ENCODE data around the gene MTF2. TPM values are rescaled to one million over a fixed set of nuclear protein-coding genes. Genes with fewer than 3 reads are reported as not detected.
"Not testable (repeated sequence)": the region's sequence is repeated elsewhere in the genome, so short reads cannot be mapped to it uniquely, and the experiment has no call there.

MTF2 gene
- polyA plus RNA-seq, 3 donors = 45.1 to 49.7 (median 49.5) TPM

DNA sequence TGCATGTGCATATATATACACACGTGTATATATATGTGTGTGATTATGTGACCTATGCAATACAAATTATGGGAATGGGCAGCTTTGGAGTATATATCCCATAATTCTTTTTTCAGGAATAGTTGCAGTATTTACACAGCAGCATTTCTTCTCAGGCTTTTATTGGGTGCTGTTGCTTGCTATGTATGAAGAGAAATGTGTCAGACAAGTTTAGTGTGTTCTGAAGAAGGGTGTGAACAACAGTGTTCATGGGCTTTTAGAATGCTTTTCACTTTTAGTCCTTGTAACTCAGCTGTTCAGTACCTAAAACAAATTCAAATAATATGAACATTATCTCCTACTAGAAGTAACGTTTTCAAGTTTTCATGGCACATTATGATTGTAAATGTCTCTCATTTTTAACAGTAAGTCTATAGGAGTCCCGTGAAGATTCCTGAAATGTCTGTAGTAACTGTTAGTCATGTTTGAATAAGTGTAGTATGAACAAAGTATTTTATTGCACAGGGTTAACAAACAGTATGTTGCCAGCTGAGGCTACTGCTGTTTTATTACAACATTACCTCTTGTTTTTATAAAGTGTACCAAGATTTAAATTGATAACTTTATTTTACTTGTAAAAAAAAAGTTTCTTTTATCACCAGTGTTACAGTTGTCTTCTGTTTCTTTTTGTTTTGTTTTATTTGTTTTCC lies 58.7 kb downstream of the MTF2 start:
- no peak for DNase-seq (ENCODE audit: low read depth in 3 of 3, low spot score in 2 of 3)

DNA sequence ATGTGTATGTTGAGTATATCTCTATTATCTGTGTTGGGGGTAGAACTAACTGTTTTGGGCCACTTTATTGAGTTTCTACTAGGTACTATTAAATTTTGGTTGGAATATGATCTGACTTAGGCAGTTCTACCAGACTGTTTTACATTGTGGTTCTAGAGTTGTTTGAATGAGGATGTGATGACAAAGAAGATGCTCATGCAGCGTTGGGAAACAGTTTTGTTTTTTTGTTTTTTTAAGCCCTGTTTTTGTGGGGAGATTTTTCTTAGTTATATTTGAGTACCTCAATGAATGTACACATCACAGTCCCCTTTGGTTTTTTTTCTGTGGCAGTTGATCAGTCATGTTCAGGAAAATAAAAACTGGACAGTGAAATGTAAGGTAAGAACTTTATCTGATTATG lies 61.0 kb downstream of the MTF2 start:
- no peak for DNase-seq (ENCODE audit: low read depth in 3 of 3, low spot score in 2 of 3)

DNA sequence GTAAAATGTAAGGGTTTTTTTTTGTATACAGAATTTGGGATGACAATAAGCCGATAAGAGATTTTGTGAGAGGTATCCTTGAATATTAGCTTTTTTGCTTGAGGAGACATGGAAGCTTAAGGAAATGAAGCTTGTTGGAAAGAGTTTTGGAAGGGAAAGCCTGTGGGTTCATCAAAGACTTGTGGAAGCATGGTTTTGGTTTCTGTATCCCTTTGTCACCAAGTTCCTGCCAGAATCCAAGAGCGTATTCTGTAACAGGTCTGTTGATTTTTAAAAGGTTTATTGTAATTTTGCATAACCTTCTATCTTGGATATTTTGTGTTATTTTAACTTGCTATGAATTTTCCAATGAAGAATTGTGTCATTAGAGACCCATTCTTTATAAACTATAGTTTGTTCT lies 63.1 kb downstream of the MTF2 start:
- no peak for DNase-seq (ENCODE audit: low read depth in 3 of 3, low spot score in 2 of 3)

DNA sequence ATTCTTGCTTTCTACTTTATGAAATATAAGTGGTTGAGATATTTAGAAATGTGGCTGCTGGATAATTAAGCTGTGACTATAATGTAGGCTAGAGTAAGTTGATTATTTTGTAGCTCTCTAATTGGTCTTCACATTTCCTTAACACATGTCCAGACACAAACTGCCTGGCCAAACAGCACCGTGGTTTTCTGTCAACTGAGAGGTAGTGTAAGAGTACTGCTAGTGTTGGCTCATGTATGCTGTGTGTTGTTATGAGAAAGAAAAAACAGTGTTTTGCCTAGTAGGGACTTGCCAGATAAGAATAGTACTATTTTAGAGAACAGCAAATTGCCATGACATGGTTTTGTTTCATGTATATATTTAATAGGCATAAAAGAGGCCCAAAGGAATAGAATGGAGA lies 64.1 kb downstream of the MTF2 start:
- no peak for DNase-seq (ENCODE audit: low read depth in 3 of 3, low spot score in 2 of 3)

DNA sequence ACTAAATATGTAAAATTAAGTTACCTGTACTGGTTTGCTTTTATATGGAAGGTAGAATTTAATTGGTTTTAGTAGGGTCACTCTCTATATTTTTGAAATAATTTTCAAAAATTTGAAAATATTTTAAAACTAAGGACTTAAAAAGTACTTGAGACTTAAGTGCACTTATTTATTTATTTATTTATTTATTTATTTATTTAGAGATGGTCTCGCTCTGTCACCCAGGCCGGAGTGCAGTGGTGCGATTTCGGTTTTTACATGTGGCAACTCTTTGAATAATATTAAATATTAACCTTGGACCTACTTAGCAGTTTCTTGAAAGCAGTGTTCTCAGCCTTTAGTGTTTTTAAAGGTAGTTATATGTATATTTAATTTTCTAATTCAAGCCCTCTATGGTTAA lies 64.7 kb downstream of the MTF2 start:
- no peak for DNase-seq (ENCODE audit: low read depth in 3 of 3, low spot score in 2 of 3)

DNA sequence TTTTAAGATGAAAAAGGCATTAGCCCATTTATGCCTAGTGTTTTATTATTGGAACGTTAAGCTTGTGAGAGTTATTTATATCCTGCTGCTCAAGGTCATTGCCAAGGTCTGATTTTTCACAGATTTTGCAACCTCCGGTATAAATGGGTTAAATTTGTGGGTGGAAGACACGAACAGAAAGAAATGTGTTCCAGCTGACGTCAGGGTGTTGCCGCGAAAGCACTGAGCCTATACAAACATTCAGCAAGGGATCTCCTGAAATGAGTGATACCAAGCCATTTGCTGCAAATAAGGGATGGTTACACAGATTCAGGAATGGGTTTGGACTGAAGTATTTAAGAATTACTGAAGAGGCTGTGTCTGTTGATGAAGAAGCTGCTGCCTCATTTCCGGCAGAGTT lies 68.9 kb downstream of the MTF2 start:
- DNase-seq (ENCODE audit: low read depth in 3 of 3, low spot score in 2 of 3) = no peak

DNA sequence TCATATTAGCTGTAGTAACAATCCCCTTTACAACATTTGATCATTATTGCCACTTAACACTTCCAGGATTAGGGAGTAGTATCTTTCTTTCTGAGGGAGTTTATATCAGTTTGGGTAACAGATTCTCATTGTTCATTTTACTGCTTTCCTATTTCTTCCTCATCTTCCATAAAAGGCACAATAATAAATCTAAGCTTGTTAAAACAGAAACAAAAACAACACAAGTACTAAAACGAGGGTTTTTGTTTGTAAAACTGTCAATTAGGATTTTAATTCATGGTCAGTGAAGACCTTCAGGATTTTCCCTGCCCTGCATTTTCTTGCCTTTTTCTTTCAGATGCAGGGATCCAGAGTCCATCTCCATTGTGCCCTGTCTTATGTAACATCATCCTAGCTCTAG lies 71.6 kb downstream of the MTF2 start:
- DNase-seq (ENCODE audit: low read depth in 3 of 3, low spot score in 2 of 3) = no peak

DNA sequence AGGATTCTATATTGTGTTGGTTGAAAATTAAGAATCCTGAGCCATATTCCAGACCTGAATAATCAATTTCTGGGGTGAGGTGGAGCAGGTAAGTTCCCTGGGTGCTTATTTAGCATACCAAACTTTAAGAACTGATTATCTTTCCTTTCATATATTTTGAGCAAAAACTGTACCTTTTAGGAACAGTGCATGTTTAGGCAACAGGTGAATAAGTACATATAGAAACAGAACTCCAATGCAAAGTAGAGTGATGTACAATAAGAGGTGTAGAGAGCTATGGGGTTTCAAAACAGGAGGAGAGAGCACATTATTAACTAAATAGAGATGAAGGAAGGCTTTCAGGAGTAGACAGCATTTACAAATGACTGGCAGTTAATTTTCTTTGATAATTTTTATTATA lies 72.4 kb downstream of the MTF2 start:
- DNase-seq (ENCODE audit: low read depth in 3 of 3, low spot score in 2 of 3) = no peak

DNA sequence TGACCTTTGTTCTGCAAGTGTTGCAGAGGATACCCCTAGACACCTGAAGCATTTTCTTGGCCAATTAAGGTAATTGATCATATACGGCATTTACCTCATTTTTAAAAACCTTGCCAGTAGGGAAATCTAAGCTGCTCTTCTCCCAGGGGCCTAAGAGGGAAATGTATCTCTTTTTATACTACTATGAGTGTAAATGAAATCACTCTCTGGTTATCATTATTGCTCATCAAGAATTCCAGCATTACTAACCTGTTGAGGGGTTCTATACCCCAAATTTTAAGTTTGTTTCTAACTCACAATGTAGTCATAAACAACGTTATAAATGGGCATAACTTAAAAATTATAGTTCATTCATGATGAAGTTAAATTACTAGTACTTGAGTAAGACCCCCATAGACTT lies 73.8 kb downstream of the MTF2 start:
- no peak for DNase-seq (ENCODE audit: low read depth in 3 of 3, low spot score in 2 of 3)

DNA sequence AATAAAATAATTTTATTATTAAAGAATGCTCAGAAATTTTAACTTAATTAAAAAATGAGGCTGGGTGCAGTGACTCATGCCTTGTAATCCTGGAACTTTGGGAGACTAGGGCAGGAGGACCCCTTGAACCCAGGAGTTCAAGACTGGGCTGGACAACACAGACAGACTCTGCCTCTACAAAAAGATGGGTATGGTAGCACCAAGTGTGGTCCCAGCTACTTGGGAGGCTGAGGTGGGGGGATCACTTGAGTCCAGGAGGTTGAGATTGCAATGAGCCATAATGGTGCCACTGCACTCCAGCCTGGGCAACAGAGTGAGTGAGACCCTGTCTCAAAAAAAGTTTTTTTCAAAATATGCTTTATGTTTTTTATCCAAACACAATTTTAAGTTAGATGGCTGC lies 75.8 kb downstream of the MTF2 start:
- DNase-seq (ENCODE audit: low read depth in 3 of 3, low spot score in 2 of 3) = no peak

DNA sequence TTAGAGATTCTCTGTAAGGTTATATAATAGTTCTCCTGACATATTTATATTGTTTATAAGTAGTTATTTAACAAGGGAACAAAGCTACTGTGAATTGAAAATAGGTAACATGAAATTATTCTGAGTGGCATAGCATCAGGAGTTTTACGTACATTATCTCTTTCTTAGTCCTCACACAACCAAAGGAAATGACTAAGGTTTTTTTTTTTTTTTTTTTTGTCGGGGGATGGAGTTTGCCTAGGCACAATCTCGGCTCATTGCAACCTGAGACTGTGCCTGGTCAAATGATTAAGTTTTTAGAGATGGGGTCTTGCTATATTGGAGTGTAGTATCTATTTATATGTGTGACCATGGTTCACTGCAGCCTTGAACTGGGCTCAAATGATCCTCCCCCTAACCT lies 76.3 kb downstream of the MTF2 start:
- no peak for DNase-seq (ENCODE audit: low read depth in 3 of 3, low spot score in 2 of 3)

DNA sequence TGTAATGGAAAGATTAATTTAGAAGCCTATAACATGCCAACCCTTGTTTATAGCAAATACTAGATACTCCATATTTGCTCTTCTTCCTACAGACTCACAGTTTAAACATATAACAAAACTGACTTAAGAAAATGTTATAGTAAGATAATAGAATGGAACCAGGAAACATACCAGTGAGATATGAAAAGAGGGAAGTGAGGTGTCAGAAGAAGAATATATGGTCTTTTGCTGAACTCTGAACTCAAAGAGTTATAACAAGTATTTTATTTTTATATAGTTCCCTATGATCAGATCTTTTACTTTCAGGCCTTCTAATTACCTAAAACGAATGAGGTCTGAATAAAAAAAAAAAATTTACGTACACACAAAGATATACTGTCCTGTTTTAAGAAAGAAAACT lies 80.3 kb downstream of the MTF2 start:
- no peak for DNase-seq (ENCODE audit: low read depth in 3 of 3, low spot score in 2 of 3)

DNA sequence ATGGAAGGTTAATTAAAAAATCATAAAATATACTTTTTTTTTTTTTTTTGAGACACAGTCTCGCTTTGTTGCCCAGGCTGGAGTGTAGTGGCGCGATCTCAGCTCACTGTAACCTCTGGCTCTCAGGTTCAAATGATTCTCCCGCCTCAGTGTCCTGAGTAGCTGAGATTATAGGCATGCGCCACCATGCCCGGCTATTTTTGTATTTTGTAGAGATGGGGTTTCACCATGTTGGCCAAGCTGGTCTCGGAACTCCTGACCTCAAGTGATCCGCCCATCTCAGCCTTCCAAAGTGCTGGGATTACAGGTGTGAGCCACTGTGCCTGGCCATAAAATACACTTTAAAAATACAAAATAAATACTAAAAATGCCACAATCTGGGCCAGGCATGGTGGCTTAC lies 84.2 kb downstream of the MTF2 start:
- DNase-seq (ENCODE audit: low read depth in 3 of 3, low spot score in 2 of 3) = not testable (repeated sequence)

DNA sequence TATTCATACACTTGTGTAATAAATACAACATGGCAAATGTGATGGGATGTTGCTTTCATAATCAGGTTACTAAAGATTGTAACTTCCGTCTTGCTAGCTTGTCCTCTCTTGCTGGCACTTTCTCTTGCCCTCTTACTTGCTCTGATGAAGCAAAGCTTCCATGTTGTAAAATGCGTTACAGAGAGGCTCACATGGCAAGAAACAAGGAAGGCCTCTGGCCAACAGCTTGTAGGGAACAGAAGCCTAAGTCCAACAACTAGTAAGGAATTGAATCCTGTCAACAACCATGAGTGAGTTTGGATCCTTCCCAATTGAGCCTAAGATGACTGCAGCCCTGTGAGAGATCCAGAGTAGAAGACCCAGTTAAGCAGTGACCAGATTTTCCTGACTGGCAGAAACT lies 85.7 kb downstream of the MTF2 start:
- no peak for DNase-seq (ENCODE audit: low read depth in 3 of 3, low spot score in 2 of 3)

DNA sequence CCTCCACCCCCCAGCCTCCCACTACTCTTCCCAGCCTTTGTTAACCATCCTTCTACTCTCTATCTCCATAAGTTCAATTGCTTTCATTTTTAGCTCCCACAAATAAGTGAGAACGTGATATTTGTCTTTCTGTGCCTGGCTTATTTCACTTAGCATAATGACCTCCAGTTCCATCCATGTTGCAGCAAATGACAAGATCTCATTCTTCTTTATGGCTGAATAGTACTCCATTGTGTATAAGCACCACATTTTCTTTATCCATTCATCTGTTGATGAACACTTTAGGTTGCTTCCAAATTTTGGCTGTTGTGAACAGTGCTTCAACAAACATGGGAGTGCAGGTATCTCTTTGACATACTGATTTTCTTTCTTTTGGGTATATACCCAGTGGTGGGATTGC lies 86.8 kb downstream of the MTF2 start:
- DNase-seq (ENCODE audit: low read depth in 3 of 3, low spot score in 2 of 3) = not testable (repeated sequence)

DNA sequence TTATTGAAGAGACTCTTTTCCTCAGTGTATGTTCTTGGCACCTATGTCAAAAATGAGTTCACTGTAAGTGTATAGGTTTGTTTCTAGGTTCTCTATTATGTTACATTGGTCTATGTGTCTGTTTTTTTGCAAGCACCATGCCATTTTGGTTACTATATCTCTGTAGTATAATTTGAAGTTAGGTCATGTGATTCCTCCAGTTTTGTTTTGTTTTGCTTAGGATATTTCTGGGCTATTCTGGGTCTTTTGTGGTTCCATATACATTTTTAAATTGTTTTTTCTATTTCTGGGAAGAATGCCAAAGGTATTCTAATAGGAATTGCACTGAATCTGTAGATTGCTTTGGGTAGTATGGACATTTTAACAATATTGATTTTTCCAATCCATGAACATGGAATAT lies 87.9 kb downstream of the MTF2 start:
- DNase-seq (ENCODE audit: low read depth in 3 of 3, low spot score in 2 of 3) = no peak

DNA sequence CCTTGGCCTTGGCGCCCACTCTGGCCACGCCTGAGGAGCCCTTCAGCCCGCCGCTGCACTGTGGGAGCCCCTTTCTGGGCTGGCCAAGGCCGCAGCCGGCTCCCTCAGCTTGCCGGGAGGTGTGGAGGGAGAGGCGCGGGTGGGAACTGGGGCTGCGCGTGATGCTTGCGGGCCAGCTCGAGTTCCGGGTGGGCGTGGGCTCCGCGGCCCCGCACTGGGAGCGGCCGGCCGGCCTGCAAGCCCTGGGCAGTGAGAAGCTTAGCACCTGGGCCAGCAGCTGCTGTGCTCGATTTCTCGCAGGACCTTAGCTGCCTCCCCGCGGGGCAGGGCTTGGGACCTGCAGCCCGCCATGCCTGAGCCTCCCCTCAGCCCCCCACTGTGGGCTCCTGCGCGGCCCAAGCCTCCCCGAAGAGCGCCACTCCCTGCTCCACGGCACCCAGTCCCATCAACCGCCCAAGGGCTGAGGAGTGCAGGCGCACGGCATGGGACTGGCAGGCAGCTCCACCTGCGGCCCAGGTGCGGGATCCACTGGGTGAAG lies 91.1 kb downstream of the MTF2 start:
- not testable (repeated sequence) for DNase-seq (ENCODE audit: low read depth in 3 of 3, low spot score in 2 of 3)

DNA sequence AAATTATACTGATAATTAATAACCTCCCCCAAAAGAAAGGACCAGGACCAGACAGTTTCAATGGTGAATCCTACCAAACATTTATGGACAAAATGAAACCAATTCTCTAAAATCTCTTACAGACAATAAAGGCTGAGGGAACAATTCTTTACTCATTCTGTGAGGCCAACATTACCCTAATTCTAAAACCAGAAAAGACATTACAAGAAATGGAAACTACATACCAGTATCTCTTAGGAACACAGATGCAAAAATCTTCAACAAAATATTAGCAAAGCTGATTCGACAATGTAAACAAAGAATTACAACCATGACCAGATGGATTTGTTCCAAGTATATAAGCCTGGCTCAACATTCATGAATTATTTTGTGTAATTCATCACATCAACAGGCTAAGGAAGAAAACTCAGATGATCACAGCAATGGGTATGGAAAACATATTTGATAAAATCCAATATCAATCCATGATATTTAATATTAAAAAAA lies 92.5 kb downstream of the MTF2 start:
- DNase-seq (ENCODE audit: low read depth in 3 of 3, low spot score in 2 of 3) = no peak

DNA sequence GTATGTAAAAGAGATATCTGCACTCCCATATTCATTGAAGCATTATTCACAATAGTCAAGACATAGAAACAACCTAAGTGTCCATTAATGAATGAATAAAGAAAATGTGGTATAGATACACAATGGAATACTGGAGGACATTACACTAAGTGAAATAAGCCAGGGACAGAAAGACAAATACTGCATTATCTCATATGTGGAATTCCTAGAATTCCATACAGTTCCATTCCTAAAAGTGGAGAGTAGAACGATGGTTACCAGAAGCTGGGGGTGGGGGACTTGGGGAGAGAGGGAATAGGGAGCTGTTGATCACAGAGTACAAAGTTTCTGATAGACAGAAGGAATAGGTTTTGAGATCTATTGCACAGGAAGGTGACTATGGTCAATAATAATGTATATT lies 93.7 kb downstream of the MTF2 start:
- DNase-seq (ENCODE audit: low read depth in 3 of 3, low spot score in 2 of 3) = no peak

DNA sequence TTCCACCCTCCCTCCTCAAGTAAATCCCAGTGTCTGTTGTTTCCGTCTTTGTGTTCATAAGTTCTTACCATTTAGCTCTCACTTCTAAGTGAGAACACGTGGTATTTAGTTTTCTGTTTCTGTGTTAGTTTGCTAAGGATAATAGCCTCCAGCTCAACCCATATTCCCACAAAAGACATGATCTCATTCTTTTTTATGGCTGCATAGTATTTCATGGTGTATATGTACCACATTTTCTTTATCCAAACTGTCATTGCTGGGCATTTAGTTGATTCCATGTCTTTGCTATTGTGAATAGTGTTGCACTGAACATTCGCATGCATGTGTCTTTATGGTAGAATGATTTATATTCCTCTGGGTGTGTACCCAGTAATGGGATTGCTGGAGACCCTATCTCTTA lies 95.6 kb downstream of the MTF2 start:
- not testable (repeated sequence) for DNase-seq (ENCODE audit: low read depth in 3 of 3, low spot score in 2 of 3)

DNA sequence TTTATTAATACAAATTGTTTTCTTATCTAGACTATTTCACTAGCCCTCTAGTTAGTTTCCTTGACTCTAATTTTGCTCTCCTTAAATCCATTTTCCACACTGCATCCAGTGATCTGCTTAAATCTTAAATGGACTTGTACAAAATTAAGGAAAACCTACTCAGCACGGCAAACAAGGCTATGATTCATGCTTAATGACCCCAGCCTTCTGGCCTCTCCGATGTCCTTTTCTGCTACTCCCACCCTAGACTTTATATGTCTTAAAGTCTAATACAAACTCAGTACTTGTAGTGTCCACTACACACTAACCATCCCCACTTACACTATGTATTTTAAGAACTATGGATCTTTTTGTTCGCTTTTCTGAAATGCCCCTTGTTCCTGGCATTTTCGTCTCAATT lies 98.9 kb downstream of the MTF2 start:
- DNase-seq (ENCODE audit: low read depth in 3 of 3, low spot score in 2 of 3) = no peak

DNA sequence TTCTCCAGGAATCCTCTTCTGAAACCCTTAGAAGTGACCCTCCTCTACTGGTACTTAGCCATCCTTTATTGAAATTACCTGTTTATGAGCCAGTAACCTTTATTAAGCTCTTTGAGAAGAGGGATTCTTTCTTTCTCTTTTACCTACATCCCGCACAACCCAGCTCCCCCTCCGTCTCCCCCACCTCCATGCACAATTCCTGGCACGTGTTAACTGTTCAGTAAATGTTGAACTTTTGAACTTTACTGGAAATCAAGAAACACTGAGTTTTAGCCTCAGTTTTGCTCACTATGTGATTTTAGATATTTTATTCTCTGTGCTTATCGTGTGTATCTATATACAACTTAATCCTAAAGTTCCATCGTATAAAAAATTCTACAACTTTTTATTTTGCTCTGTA lies 99.3 kb downstream of the MTF2 start:
- DNase-seq (ENCODE audit: low read depth in 3 of 3, low spot score in 2 of 3) = no peak
